DMS79 treated with DMSO at 0.1 percent for 48 hours (cell line): ENCODE results near the gene SFXN3.
A peak's percentile ranks its signal among the peaks of the same experiment; 100 is the strongest.

Experiments used
- DNase-seq: peaks from one replicate; lab custom pipeline; 2025; lab: John Stamatoyannopoulos, UW

The SFXN3 gene

GRCh38 chr10:101036726-101037125 is 5.7 kb downstream of the SFXN3 start:
- DNase-seq, result no peak

GRCh38 chr10:101038484-101038883 is 7.5 kb downstream of the SFXN3 start:
- no peak for DNase-seq

GRCh38 chr10:101040061-101040460 is 9.0 kb downstream of the SFXN3 start:
- DNase-seq, result no peak

GRCh38 chr10:101040851-101041250 is 9.8 kb downstream of the SFXN3 start:
- DNase-seq, result no peak

GRCh38 chr10:101041252-101041761 is 10.3 kb downstream of the SFXN3 start:
- DNase-seq, result peak; percentile 52

GRCh38 chr10:101042118-101042517 is 11.1 kb downstream of the SFXN3 start:
- DNase-seq, result no peak

- peak; percentile 81 for DNase-seq
Observed at GRCh38 chr10:101042667-101043362, 11.8 kb downstream of the SFXN3 start.

- peak; percentile 34 for DNase-seq
Observed at GRCh38 chr10:101043363-101043707, 12.3 kb downstream of the SFXN3 start.

- DNase-seq, result no peak
Observed at GRCh38 chr10:101044117-101044516, 13.1 kb downstream of the SFXN3 start.

- no peak for DNase-seq
Observed at GRCh38 chr10:101046332-101047238, 15.6 kb downstream of the SFXN3 start.

- DNase-seq, result no peak
Observed at GRCh38 chr10:101047268-101047667, 16.2 kb downstream of the SFXN3 start.

- no peak for DNase-seq
Observed at GRCh38 chr10:101047961-101048892, 17.2 kb downstream of the SFXN3 start.

- peak; percentile 31 for DNase-seq
Observed at GRCh38 chr10:101050208-101051069, 19.4 kb downstream of the SFXN3 start.

GRCh38 chr10:101052285-101052684 is 21.3 kb downstream of the SFXN3 start:
- DNase-seq, result no peak

- DNase-seq, result no peak
Observed at GRCh38 chr10:101053516-101053915, 22.5 kb downstream of the SFXN3 start.

- DNase-seq, result no peak
Observed at GRCh38 chr10:101054351-101054750, 23.3 kb downstream of the SFXN3 start.

- DNase-seq, result no peak
Observed at GRCh38 chr10:101054876-101055275, 23.8 kb downstream of the SFXN3 start.

- no peak for DNase-seq
Observed at GRCh38 chr10:101055411-101055810, 24.4 kb downstream of the SFXN3 start.

- DNase-seq, result no peak
Observed at GRCh38 chr10:101056365-101057151, 25.5 kb downstream of the SFXN3 start.
